Lower leg skin (tissue), 3 donors: ENCODE results near the gene MTMR12.

Experiments
- CTCF ChIP-seq, 3 donors: fragments of 450-650 bp; IDR thresholded peaks; one replicate each; pipeline ENCODE4 v1.5.1; 2016; ENCODE audit warnings: antibody characterized with exemption in 3 of 3, mild to moderate bottlenecking in 3 of 3, moderate library complexity in 2 of 3
- POLR2A ChIP-seq, 2 donors: fragments of 450-650 bp; IDR thresholded peaks; one replicate each; pipeline ENCODE4 v1.6.1; 2016 to 2017; ENCODE audit warnings: antibody characterized with exemption in 2 of 2, mild to moderate bottlenecking in 1 of 2, moderate library complexity in 1 of 2

DNA sequence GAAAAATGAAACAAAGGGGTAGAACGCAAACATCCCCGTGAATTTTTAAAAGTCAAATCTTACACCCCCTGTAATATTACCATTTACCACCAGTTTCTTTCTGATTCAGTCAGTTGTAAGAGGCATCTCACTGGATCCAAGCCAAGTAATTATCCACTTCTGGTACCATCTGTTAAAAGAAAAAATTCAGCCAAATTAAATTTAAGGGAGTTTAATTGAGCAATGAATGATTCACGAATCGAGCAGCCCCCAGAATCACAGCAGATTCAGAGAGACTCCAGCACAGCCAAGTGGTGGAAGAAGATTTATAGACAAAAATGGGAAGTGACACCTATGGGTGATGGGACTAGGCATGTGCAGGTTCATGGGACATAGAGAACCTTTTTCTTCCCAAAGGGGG lies 29.9 kb upstream of the MTMR12 start:
- no peak for TF ChIP-seq CTCF (IDR thresholded peaks at IDR 0.05)
- TF ChIP-seq POLR2A (IDR thresholded peaks at IDR 0.05), result no peak
